Loucy (cell line): ENCODE data around the gene CYP2F1.

Source experiments
- CTCF ChIP-seq: fragments of 200-600 bp; sonication (generic); conservative IDR thresholded peaks from 2 replicates; pipeline ENCODE4 v1.5.1; 2014; ENCODE audit warnings: mild to moderate bottlenecking, antibody characterized with exemption, low read length
- EZH2phosphoT487 ChIP-seq: fragments of 200-600 bp; IDR thresholded peaks from 2 replicates; pipeline ENCODE4 v1.6.1; 2018; ENCODE audit warnings: antibody characterized with exemption, mild to moderate bottlenecking, moderate library complexity, borderline replicate concordance

- TF ChIP-seq CTCF (no peak), EZH2phosphoT487 (no peak)
Measured at GRCh38 chr19:41096353-41096752, 17.9 kb upstream of the CYP2F1 start.
